GM18858 (cell line): ENCODE data around the gene HSD17B3.
"Not testable (repeated sequence)": the region's sequence is repeated elsewhere in the genome, so short reads cannot be mapped to it uniquely, and the experiment has no call there.

ENCODE experiments used
- ATAC-seq: cut with Tn5 transposase; IDR thresholded peaks from one replicate; pipeline ENCODE4 v1.9.1; 2021; ENCODE audit not compliant: unreplicated experiment

HSD17B3 gene

GRCh38 chr9:96201140-96201539 is 100.8 kb downstream of the HSD17B3 start:
- no peak for ATAC-seq

DNA sequence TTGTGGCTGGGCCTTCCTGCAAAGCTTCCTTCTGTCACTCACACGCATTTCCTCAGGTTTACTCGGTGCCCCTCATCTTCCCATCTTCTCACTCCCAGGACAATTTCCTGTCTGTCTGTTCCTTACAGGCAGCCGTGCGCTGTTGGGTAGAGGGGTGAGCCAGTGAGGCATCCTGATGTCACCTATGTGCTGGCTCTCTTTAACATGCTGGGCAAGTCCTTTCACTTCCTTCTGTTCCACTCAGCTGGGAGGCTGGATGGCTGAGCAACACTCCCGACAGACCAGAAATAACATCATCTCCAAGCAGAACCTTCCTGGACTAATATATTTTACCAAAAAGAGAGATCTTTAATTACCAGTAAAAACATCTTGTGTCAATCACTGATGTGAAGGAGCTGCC is 103.0 kb downstream of the HSD17B3 start:
- ATAC-seq, result no peak

GRCh38 chr9:96195541-96195940 is 106.4 kb downstream of the HSD17B3 start:
- ATAC-seq, result no peak

DNA sequence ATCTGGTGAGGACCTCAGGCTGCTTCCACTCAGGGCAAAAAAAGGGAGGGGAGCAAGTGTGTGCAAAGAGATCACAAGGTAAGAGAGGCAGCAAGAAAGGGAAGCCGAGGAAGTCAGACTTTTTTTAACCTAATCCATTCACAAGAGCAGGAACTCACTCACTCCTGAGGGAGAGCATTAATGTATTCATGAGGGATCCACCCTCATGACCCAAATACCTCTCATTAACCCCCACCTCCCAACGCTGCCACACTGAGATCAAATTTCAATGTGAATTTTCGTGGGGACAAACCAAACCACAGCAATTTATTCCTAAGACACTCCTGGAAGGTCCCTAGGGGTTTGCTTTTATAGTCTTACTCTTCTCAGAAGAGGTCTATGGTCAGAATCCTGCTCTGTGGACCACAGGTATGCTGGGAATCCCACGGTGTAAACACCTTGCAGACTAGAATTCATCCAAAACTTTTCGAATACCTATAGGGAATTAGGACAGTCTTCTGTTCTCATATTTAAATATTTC is 108.7 kb downstream of the HSD17B3 start:
- no peak for ATAC-seq

GRCh38 chr9:96192710-96193109 is 109.3 kb downstream of the HSD17B3 start:
- ATAC-seq, result no peak

DNA sequence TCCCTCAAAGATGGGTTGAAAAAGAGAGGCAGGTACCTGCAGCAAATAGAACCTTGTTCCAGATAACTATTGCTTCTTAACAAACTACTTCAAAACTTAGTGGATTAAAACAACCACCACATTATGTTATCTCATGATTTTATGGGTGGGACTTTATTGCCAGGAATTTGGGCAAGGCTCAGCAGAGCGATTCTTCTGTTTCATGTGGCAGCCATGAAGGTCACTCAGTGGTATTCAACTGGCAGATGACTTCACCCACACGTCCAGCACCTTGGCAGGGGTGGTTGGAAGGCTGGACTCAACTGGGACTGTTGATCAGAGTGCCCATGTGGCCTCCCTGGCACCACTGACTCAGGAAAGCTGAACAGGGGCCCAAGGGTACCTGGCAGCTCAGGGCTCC is 112.0 kb downstream of the HSD17B3 start:
- no peak for ATAC-seq

DNA sequence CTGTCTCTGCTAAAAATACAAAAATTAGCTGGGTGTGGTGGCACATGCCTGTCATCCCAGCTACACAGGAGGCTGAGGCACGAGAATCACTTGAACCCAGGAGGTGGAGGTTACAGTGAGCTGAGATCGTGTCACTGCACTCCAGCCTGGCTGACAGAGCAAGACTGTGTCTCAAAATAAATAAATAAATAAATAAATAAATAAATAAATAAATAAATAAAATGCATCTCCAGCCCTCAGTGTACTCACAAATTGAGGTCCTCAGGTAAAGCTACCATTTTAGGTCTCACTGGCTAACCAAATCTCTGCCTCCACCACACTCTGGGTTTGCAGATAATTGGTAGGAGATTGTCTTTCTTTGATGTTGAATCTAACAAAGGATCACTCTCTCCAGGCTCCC is 112.4 kb downstream of the HSD17B3 start:
- not testable (repeated sequence) for ATAC-seq

- no peak for ATAC-seq
Observed at GRCh38 chr9:96188571-96188970, 113.4 kb downstream of the HSD17B3 start.

DNA sequence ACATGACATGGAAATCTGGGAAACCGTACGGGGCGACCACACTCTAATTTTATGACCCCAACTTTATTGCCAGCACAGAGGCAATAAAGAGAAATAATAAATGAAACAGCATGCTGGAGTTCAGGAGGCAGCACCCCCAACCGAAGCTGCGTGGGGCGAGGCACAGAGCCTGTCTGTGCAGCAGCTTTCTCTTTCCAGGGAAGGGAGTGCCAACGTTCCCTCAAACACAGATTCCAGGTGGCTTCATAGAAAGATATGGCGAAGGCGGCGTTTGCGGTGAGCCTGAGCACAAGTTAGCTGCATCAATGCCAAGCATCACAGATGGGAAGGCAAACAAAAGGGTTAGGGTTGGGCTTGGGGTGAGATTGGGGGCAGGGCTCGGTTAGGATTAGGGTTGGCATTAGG is 114.8 kb downstream of the HSD17B3 start:
- ATAC-seq, result no peak

DNA sequence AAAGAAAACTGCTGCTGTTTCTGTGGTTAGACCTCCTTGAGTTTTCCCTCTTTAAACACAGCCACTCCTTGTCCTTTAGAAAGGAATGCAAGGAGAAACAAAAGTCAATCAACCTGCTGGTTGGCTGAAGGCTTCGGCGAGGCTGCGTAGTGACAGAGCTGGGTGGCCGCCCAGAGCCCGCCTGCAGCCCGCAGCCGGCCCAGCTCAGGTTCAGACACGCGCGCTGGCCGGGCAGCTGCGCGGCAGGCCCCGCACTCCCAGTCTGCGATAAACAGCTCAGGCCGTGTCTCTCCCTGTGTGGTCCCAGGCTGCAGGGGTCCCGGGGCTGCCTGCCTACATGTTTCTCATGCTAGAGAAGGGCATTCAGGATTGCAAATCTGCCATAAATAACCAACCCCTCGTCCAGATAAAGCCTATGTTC is 115.4 kb downstream of the HSD17B3 start:
- ATAC-seq, result no peak

DNA sequence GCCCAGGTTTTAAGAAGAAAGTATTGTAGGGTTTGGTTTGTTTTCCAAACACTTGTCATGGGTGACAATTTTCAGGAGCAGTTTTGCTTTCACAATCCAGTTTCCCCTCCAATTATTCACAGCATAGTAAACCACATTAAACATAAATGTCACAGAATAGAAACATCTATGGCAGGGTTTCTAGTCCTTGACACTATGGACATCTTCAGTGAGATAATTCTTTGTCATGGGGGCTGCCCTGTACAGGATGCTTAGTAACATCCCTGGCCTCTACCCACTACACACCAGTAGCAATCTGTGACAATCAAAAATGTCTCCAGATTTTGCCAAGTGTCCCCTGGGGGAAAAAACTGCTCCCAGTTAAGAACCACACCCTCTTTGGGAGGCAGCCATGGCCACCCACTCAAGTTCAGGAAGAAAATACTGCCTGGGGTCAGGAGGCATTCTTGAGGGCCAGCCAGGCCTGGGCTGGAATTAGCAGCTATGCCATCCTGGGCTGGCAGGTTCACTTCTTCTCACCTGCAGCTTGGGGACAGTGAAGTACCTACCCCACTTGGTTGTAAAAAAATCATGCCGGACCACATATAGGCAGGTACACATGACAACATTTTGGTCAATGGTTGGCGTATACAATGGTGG is 116.3 kb downstream of the HSD17B3 start:
- no peak for ATAC-seq
